GM12878 (cell line): ENCODE measurements around the gene NADSYN1. TPM values are rescaled to one million over a fixed set of nuclear protein-coding genes. Genes with fewer than 3 reads are reported as not detected.

Source experiments
- ATAC-seq: fragments of 200-7000 bp; cut with Tn5 transposase; 3 replicates; pipeline ENCODE4 v1.9.1; 2020; ENCODE audit warnings: mild to moderate bottlenecking, moderate library complexity
- BruUV-seq: library from RNA; stranded (reverse); fragments of 400-500 nt; replicated peaks from 2 replicates; lab custom pipeline; 2021; lab: Mats Ljungman, UMichigan
- CTCF ChIA-PET: fragments of 300-600 bp; sonication (Branson Sonifier 250); formaldehyde crosslinking; extraction: SDS; loops from one replicate; lab custom pipeline; 2021; ENCODE audit warnings: inconsistent platforms; lab: Yijun Ruan, JAX
- POLR2A ChIA-PET: fragments of 350-600 bp; formaldehyde crosslinking; extraction: SDS; loops from one replicate; lab custom pipeline; 2021; ENCODE audit warnings: inconsistent platforms; lab: Charles Lee
- RAD21 ChIA-PET: fragments of 300-600 bp; sonication (Branson Sonifier 250); formaldehyde crosslinking; loops from one replicate; lab custom pipeline; 2023; ENCODE audit warnings: antibody characterized with exemption; ENCODE audit not compliant: unreplicated experiment; lab: Charles Lee
- SMC1A ChIA-PET: fragments of 300-600 bp; sonication (Branson Sonifier 250); formaldehyde crosslinking; loops from one replicate; lab custom pipeline; 2023; ENCODE audit not compliant: unreplicated experiment, uncharacterized antibody; lab: Charles Lee
- DNase-seq: peaks from one replicate; pipeline ENCODE4 v3.0.0-alpha.2; 2011; ENCODE audit warnings: low read depth, low spot score
- FAIRE-seq: peaks from 3 replicates; lab custom pipeline; 2011; peaks lifted over from hg19 to GRCh38; lab: Jason Lieb, UNC
- H2AFZ ChIP-seq: 2 replicates; pipeline ENCODE4 v1.6.0; 2011; ENCODE audit warnings: low read depth, low read length, control low read depth; ENCODE audit not compliant: control insufficient read depth
- H3K27ac ChIP-seq: 2 replicates; pipeline ENCODE4 v1.5.1; 2011; ENCODE audit warnings: control low read depth; ENCODE audit not compliant: control insufficient read depth, insufficient read depth
- H3K27me3 ChIP-seq, 2 experiments: replicated peaks in 1 of 2; 2 replicates each; pipeline versions ENCODE4 v1.6.0 to v1.6.1; 2011; ENCODE audit warnings: low read length in 1 of 2; ENCODE audit not compliant: control insufficient read depth in 2 of 2, insufficient read depth in 2 of 2
- H3K36me3 ChIP-seq, 2 experiments: 2 replicates each; pipeline ENCODE4 v1.5.1; 2011; ENCODE audit warnings: low read length in 1 of 2; ENCODE audit not compliant: control insufficient read depth in 2 of 2, insufficient read depth in 2 of 2
- H3K4me1 ChIP-seq: 2 replicates; pipeline ENCODE4 v1.6.1; 2011; ENCODE audit warnings: mild to moderate bottlenecking, low read length, moderate library complexity, mixed read lengths; ENCODE audit not compliant: control insufficient read depth, insufficient read depth
- H3K4me2 ChIP-seq: 2 replicates; pipeline ENCODE4 v1.6.0; 2011; ENCODE audit warnings: control low read depth; ENCODE audit not compliant: control insufficient read depth, insufficient read depth
- H3K4me3 ChIP-seq: fragments of 200-600 bp; sonication (generic); 2 replicates; pipeline ENCODE4 v1.5.1; 2016
- H3K79me2 ChIP-seq: 2 replicates; pipeline ENCODE4 v1.6.0; 2011; ENCODE audit warnings: low read length; ENCODE audit not compliant: control insufficient read depth, insufficient read depth
- H3K9ac ChIP-seq: 2 replicates; pipeline ENCODE4 v1.8.0; 2011; ENCODE audit warnings: low read length, control low read depth, mixed read lengths; ENCODE audit not compliant: control insufficient read depth, insufficient read depth
- H3K9me3 ChIP-seq: replicated peaks from 3 replicates; pipeline ENCODE4 v1.5.1; 2011; ENCODE audit warnings: mild to moderate bottlenecking, low read length; ENCODE audit not compliant: control insufficient read depth, insufficient read depth
- H4K20me1 ChIP-seq: 2 replicates; pipeline ENCODE4 v1.6.0; 2011; ENCODE audit not compliant: control insufficient read depth, insufficient read depth
- PML ChIP-seq: IDR thresholded peaks from 2 replicates; pipeline ENCODE4 v1.6.1; 2012; ENCODE audit warnings: low read length, inconsistent platforms
- RAD51 ChIP-seq: fragments of 450-650 bp; IDR thresholded peaks from 2 replicates; pipeline ENCODE4 v1.6.1; 2016; ENCODE audit warnings: moderate library complexity, mild to moderate bottlenecking, inconsistent platforms
- SPI1 ChIP-seq: IDR thresholded peaks from 2 replicates; pipeline ENCODE4 v1.6.1; 2011; ENCODE audit warnings: low read depth, mild to moderate bottlenecking, low read length, moderate library complexity, borderline replicate concordance; ENCODE audit not compliant: insufficient read depth
- TAF1 ChIP-seq: IDR thresholded peaks from 2 replicates; pipeline ENCODE4 v1.6.1; 2011; ENCODE audit warnings: mild to moderate bottlenecking, low read depth, low read length, borderline replicate concordance
- ZSCAN29 ChIP-seq: fragments of 450-650 bp; IDR thresholded peaks from 2 replicates; pipeline ENCODE4 v1.6.1; 2017; ENCODE audit warnings: mild to moderate bottlenecking, moderate library complexity
- WGBS: methylation state at CpG from one replicate; pipeline ENCODE4 v1.1.6; 2016; ENCODE audit warnings: low lambda C conversion rate; ENCODE audit not compliant: insufficient replicate concordance, insufficient coverage; ENCODE audit errors: missing lambda C conversion rate; 5-methylcytosine and 5-hydroxymethylcytosine counted together
- in situ Hi-C: fragments of 300-500 bp; cut with MboI; formaldehyde crosslinking; loops from 9 replicates; pipeline ENCODE4 v1.14.3; 2018; ENCODE audit warnings: mixed read lengths
- intact Hi-C: fragments of 100-400 bp; cut with micrococcal nuclease; formaldehyde crosslinking; loops from one replicate; pipeline ENCODE4 v1.14.2; 2022; ENCODE audit not compliant: unreplicated experiment
- polyA plus RNA-seq, 11 experiments: library from polyadenylated mRNA; depleted of rRNA in 4 of 11; unstranded in 6 of 11; stranded (reverse) in 5 of 11; fragments of >200 nt; fragmentation: Nextera tagmentation in 4 of 11; fragmentation: Illumina TruSeq in 1 of 11; extraction: Ambion mirVana in 4 of 11; extraction: Trizol in 1 of 11; gene quantifications; 1 replicate in 1 of 11; 2 replicates in 10 of 11; pipeline versions ENCODE4 v1.2.1 to v1.2.3, GENCODE V29; 2011 to 2016; ENCODE audit warnings: inconsistent platforms in 2 of 11, missing spikeins in 2 of 11, low read depth in 1 of 11
- total RNA-seq, 4 experiments: library from RNA; depleted of rRNA in 3 of 4; stranded (reverse); fragments of >200 nt in 3 of 4; fragmentation: Illumina TruSeq in 1 of 4; extraction: Trizol in 1 of 4; gene quantifications; 2 replicates each; pipeline versions ENCODE4 v1.2.1 to v1.2.3, GENCODE V29; 2013 to 2021

The NADSYN1 gene
- total and polyA plus RNA-seq, 10 of the 15 experiments (the other 5 are each of a cell fraction or from before 2014, with no cell fraction given): 12.2 to 90.2 (median 69.5) TPM

GRCh38 chr11:71532036-71532610 lies 79.1 kb downstream of the NADSYN1 start:
- Histone ChIP-seq H3K36me3 (no peaks in the 10 kb centered on the region), H3K9ac (no peak overlapping the region), H3K4me2 (no peak overlapping the region), H3K27me3 (no peaks in the 10 kb centered on the region), H3K9me3 (no peaks in the 10 kb centered on the region; the same call in 2 of the 3 replicates), H3K79me2 (no peaks in the 10 kb centered on the region), H2AFZ (no peak overlapping the region), H3K27ac (no peak overlapping the region), H4K20me1 (no peaks in the 10 kb centered on the region), H3K4me3 (no peak overlapping the region), H3K4me1 (peaks cover 11% of the 10 kb centered on the region)
- POLR2A ChIA-PET: interaction anchor here (0.7 kb wide), 1 partner anchor 79 kb away, joined by 3 read pairs; the partner anchor contains the start of gene NADSYN1
- no TSS peak for BruUV-seq
- SMC1A ChIA-PET: interaction anchor here (0.9 kb wide), 2 partner anchors 15 to 26 kb away, joined by 3 read pairs; no protein-coding TSS in a partner anchor
- TF ChIP-seq RAD51 (no peak), TAF1 (no peak), ZSCAN29 (no peak), PML (no peak), SPI1 (no peak)
- in situ Hi-C loops: no loop called here
- no peak for FAIRE-seq
- ATAC-seq: no peak
- intact Hi-C loops: no loop called here
- RAD21 ChIA-PET: interaction anchor here (1.2 kb wide), 1 partner anchor 10 kb away, joined by 4 read pairs; no protein-coding TSS in a partner anchor
- no peak for DNase-seq
- WGBS: 62% methylated on average over 10 of the region's 10 CpGs
- CTCF ChIA-PET: no interaction called here
